Fibroblast of lung (primary cell): ENCODE results near the gene NLRP13. TPM values are rescaled to one million over a fixed set of nuclear protein-coding genes. Genes with fewer than 3 reads are reported as not detected.
"Not testable (repeated sequence)": the region's sequence is repeated elsewhere in the genome, so short reads cannot be mapped to it uniquely, and the experiment has no call there.

Source experiments
- DNase-seq, 2 donors: peaks; one replicate each; pipeline versions ENCODE4 v3.0.0 to v3.0.0-alpha.2; 2010; ENCODE audit warnings: low read depth in 2 of 2
- H2AFZ ChIP-seq: 2 replicates; pipeline ENCODE4 v1.5.1; 2012; ENCODE audit warnings: low read length, control low read depth, inconsistent platforms
- H3K27ac ChIP-seq: 2 replicates; pipeline ENCODE4 v1.5.1; 2011; ENCODE audit warnings: low read length, control low read depth; ENCODE audit not compliant: insufficient read depth
- H3K27me3 ChIP-seq: 2 replicates; pipeline ENCODE4 v1.5.1; 2011; ENCODE audit warnings: mild to moderate bottlenecking, low read length; ENCODE audit not compliant: control insufficient read depth, insufficient read depth
- H3K36me3 ChIP-seq: 2 replicates; pipeline ENCODE4 v1.5.1; 2011; ENCODE audit warnings: low read length; ENCODE audit not compliant: control insufficient read depth, insufficient read depth
- H3K4me1 ChIP-seq: 2 replicates; pipeline ENCODE4 v1.5.1; 2011; ENCODE audit warnings: low read length; ENCODE audit not compliant: control insufficient read depth, insufficient read depth; ENCODE audit errors: extremely low read depth
- H3K4me2 ChIP-seq: 2 replicates; pipeline ENCODE4 v1.5.1; 2011; ENCODE audit warnings: low read length, control low read depth; ENCODE audit not compliant: insufficient read depth; ENCODE audit errors: extremely low read depth
- H3K4me3 ChIP-seq, 4 experiments: fragments of 200-600 bp in 1 of 4; sonication (generic) in 1 of 4; replicated peaks in 1 of 4; 2 replicates each; pipeline ENCODE4 v1.5.1; 2011 to 2016; ENCODE audit warnings: low read length in 4 of 4, low read depth in 3 of 4, mild to moderate bottlenecking in 3 of 4, control low read depth in 2 of 4, inconsistent platforms in 1 of 4, mixed read lengths in 1 of 4; ENCODE audit not compliant: insufficient read depth in 1 of 4; ENCODE audit errors: control extremely low read depth in 1 of 4
- H3K79me2 ChIP-seq: 2 replicates; pipeline ENCODE4 v1.5.1; 2012; ENCODE audit warnings: mild to moderate bottlenecking, low read length, inconsistent platforms; ENCODE audit not compliant: control insufficient read depth, insufficient read depth
- H3K9ac ChIP-seq: 2 replicates; pipeline ENCODE4 v1.5.1; 2011; ENCODE audit warnings: mild to moderate bottlenecking, low read length, control low read depth; ENCODE audit not compliant: insufficient read depth
- H3K9me3 ChIP-seq: 2 replicates; pipeline ENCODE4 v1.5.1; 2012; ENCODE audit warnings: low read depth, low read length; ENCODE audit not compliant: control insufficient read depth, insufficient read depth
- H4K20me1 ChIP-seq: 2 replicates; pipeline ENCODE4 v1.5.1; 2011; ENCODE audit warnings: low read length; ENCODE audit not compliant: control insufficient read depth, insufficient read depth; ENCODE audit errors: extremely low read depth
- CTCF ChIP-seq, 2 donors: IDR thresholded peaks in 1 of 2; conservative IDR thresholded peaks in 1 of 2; 1 replicate in 1 of 2; 2 replicates in 1 of 2; pipeline ENCODE4 v1.5.1; 2011 to 2012; ENCODE audit warnings: low read length in 2 of 2, control low read depth in 1 of 2, inconsistent platforms in 1 of 2, low read depth in 1 of 2, mild to moderate bottlenecking in 1 of 2
- EZH2 ChIP-seq: IDR thresholded peaks from 2 replicates; pipeline ENCODE4 v1.5.1; 2012; ENCODE audit warnings: low read length, control low read depth, mild to moderate bottlenecking; ENCODE audit errors: missing control alignments
- polyA plus RNA-seq, 2 donors: library from polyadenylated mRNA; depleted of rRNA in 1 of 2; stranded (reverse) in 1 of 2; unstranded in 1 of 2; fragments of >200 nt; gene quantifications; 2 replicates each; pipeline ENCODE4 v1.2.1, GENCODE V29; 2011 to 2012; ENCODE audit warnings: missing spikeins in 1 of 2
- total RNA-seq: library from RNA; depleted of rRNA; stranded (reverse); fragments of >200 nt; gene quantifications from 2 replicates; pipeline ENCODE4 v1.2.1, GENCODE V29; 2014

Gene NLRP13
- total and polyA plus RNA-seq, 2 donors (not counting 1 experiment from before 2014, with no cell fraction given), result not detected

- no peaks in the 10 kb centered on the region for H4K20me1 ChIP-seq
- no peaks in the 10 kb centered on the region for H3K27me3 ChIP-seq
- H3K4me1 ChIP-seq, result no peaks in the 10 kb centered on the region
- H3K27ac ChIP-seq, result no peak overlapping the region
- H2AFZ ChIP-seq, result no peak overlapping the region
- TF ChIP-seq EZH2, result no peak
- TF ChIP-seq CTCF (conservative IDR thresholded peaks at IDR 0.05 in 1 of 2, IDR thresholded peaks at IDR 0.05 in 1 of 2; ENCODE audit: low read depth in 1 of 2, low read length in 2 of 2), result no peak
- H3K4me3 ChIP-seq, result no peak overlapping the region
- H3K9ac ChIP-seq, result no peak overlapping the region
- H3K79me2 ChIP-seq, result no peaks in the 10 kb centered on the region
- no peaks in the 10 kb centered on the region for H3K36me3 ChIP-seq
- no peak overlapping the region for H3K4me2 ChIP-seq
- DNase-seq, result no peak
- H3K9me3 ChIP-seq, result no peaks in the 10 kb centered on the region
Measured at GRCh38 chr19:55956431-55956830, 24.3 kb upstream of the NLRP13 start.

GRCh38 chr19:55950566-55950965 lies 18.4 kb upstream of the NLRP13 start:
- not testable (repeated sequence) for H3K27me3 ChIP-seq, H3K4me3 ChIP-seq, H3K27ac ChIP-seq, H4K20me1 ChIP-seq, H3K36me3 ChIP-seq, H3K4me2 ChIP-seq, H3K4me1 ChIP-seq, H3K9ac ChIP-seq, H3K9me3 ChIP-seq, H2AFZ ChIP-seq, H3K79me2 ChIP-seq, DNase-seq

GRCh38 chr19:55947532-55947931 lies 15.4 kb upstream of the NLRP13 start, which contains the start of gene NLRP8:
Gene NLRP8 (plus strand): TSS chr19:55947832.
- Histone ChIP-seq H3K4me1 (no peaks in the 10 kb centered on the region), H2AFZ (no peak within 1 kb of the TSS), H3K9me3 (no peaks in the 10 kb centered on the region), H3K4me3 (no peak within 1 kb of the TSS), H3K36me3 (no peaks in the 10 kb centered on the region), H3K4me2 (no peak within 1 kb of the TSS), H3K79me2 (no peaks in the 10 kb centered on the region), H3K27ac (no peak within 1 kb of the TSS), H4K20me1 (no peaks in the 10 kb centered on the region), H3K27me3 (no peaks in the 10 kb centered on the region), H3K9ac (no peak within 1 kb of the TSS)
- no peak for TF ChIP-seq CTCF (conservative IDR thresholded peaks at IDR 0.05 in 1 of 2, IDR thresholded peaks at IDR 0.05 in 1 of 2; ENCODE audit: low read depth in 1 of 2, low read length in 2 of 2)
- no peak for DNase-seq

GRCh38 chr19:55940306-55940705 lies 8.2 kb upstream of the NLRP13 start:
- no peak for DNase-seq
- no peak overlapping the region for H3K4me3 ChIP-seq
- no peaks in the 10 kb centered on the region for H3K79me2 ChIP-seq
- H3K4me2 ChIP-seq, result no peak overlapping the region
- H3K27me3 ChIP-seq, result no peaks in the 10 kb centered on the region
- no peak overlapping the region for H2AFZ ChIP-seq
- no peak overlapping the region for H3K9ac ChIP-seq
- TF ChIP-seq CTCF (conservative IDR thresholded peaks at IDR 0.05 in 1 of 2, IDR thresholded peaks at IDR 0.05 in 1 of 2; ENCODE audit: low read depth in 1 of 2, low read length in 2 of 2), result no peak
- no peak for TF ChIP-seq EZH2
- H4K20me1 ChIP-seq, result no peaks in the 10 kb centered on the region
- no peaks in the 10 kb centered on the region for H3K9me3 ChIP-seq
- H3K36me3 ChIP-seq, result no peaks in the 10 kb centered on the region
- no peaks in the 10 kb centered on the region for H3K4me1 ChIP-seq
- no peak overlapping the region for H3K27ac ChIP-seq
